HepG2 (cell line): Measurements from ENCODE around the gene UGT2A3. TPM values are rescaled to one million over a fixed set of nuclear protein-coding genes. Genes with fewer than 3 reads are reported as not detected.
A peak's percentile ranks its signal among the peaks of the same experiment; 100 is the strongest.

Experiments used
- ATAC-seq: fragments of 200-7000 bp; cut with Tn5 transposase; 3 replicates; pipeline ENCODE4 v1.9.1; 2020; ENCODE audit warnings: mild to moderate bottlenecking, moderate library complexity
- BruUV-seq: library from RNA; stranded (reverse); fragments of 400-500 nt; replicated peaks from 2 replicates; lab custom pipeline; 2021; lab: Mats Ljungman, UMichigan
- CTCF ChIA-PET: fragments of 300-600 bp; formaldehyde crosslinking; extraction: SDS; loops from one replicate; lab custom pipeline; 2021; ENCODE audit warnings: low total read pairs, inconsistent platforms, low intra/inter-chr PET ratio; lab: Yijun Ruan, JAX
- POLR2A ChIA-PET: fragments of 350-600 bp; sonication (Branson Sonifier 250); formaldehyde crosslinking; loops from one replicate; lab custom pipeline; 2020; ENCODE audit warnings: antibody characterized with exemption, inconsistent platforms; lab: Yijun Ruan, JAX
- DNase-seq: peaks from one replicate; pipeline ENCODE4 v3.0.0-alpha.2; 2015; ENCODE audit warnings: low spot score
- FAIRE-seq: peaks from 3 replicates; lab custom pipeline; 2011; peaks lifted over from hg19 to GRCh38; lab: Jason Lieb, UNC
- H2AFZ ChIP-seq: one replicate; pipeline ENCODE4 v1.6.1; 2011; ENCODE audit warnings: low read length, inconsistent platforms
- H3K27ac ChIP-seq: fragments of 300-600 bp; 3 replicates; pipeline ENCODE4 v1.8.0; 2011; ENCODE audit warnings: mixed run types, mild to moderate bottlenecking, mixed read lengths, low read length, inconsistent platforms; ENCODE audit not compliant: insufficient read depth; ENCODE audit errors: extremely low read length
- H3K27me3 ChIP-seq, 2 experiments: fragments of 200-600 bp in 1 of 2; 2 replicates in 1 of 2; 3 replicates in 1 of 2; pipeline versions ENCODE4 v1.6.0 to v1.8.0; 2011; ENCODE audit warnings: low read length in 2 of 2, mild to moderate bottlenecking in 2 of 2, moderate library complexity in 2 of 2, inconsistent platforms in 1 of 2; ENCODE audit not compliant: insufficient read depth in 2 of 2, control insufficient read depth in 1 of 2
- H3K36me3 ChIP-seq, 2 experiments: fragments of 200-600 bp in 1 of 2; replicated peaks in 1 of 2; 2 replicates in 1 of 2; 3 replicates in 1 of 2; pipeline versions ENCODE4 v1.5.1 to v1.8.0; 2011; ENCODE audit warnings: low read length in 2 of 2, inconsistent platforms in 1 of 2; ENCODE audit not compliant: insufficient read depth in 2 of 2, control insufficient read depth in 1 of 2
- H3K4me1 ChIP-seq: 2 replicates; pipeline ENCODE4 v1.5.1; 2012; ENCODE audit warnings: low read length, inconsistent platforms; ENCODE audit not compliant: insufficient read depth
- H3K4me2 ChIP-seq: 2 replicates; pipeline ENCODE4 v1.6.0; 2011; ENCODE audit warnings: low read depth, low read length, inconsistent platforms
- H3K4me3 ChIP-seq, 3 experiments: fragments of 200-600 bp in 1 of 3; sonication (generic), shearing (Covaris generic) in 1 of 3; replicated peaks in 1 of 3; 2 replicates each; pipeline ENCODE4 v1.5.1; 2011 to 2016; ENCODE audit warnings: low read length in 3 of 3, inconsistent platforms in 2 of 3, low read depth in 2 of 3, mild to moderate bottlenecking in 2 of 3, control low read depth in 1 of 3, mixed read lengths in 1 of 3; ENCODE audit not compliant: insufficient read depth in 1 of 3
- H3K79me2 ChIP-seq: one replicate; pipeline ENCODE4 v1.6.1; 2011; ENCODE audit warnings: low read length, inconsistent platforms; ENCODE audit not compliant: insufficient read depth
- H3K9ac ChIP-seq: 2 replicates; pipeline ENCODE4 v1.6.0; 2011; ENCODE audit warnings: mild to moderate bottlenecking, low read depth, low read length, inconsistent platforms; ENCODE audit not compliant: insufficient read depth
- H3K9me3 ChIP-seq: 2 replicates; pipeline ENCODE4 v1.5.1; 2012; ENCODE audit warnings: mild to moderate bottlenecking, low read length
- H4K20me1 ChIP-seq: 2 replicates; pipeline ENCODE4 v1.6.0; 2011; ENCODE audit warnings: inconsistent platforms, mild to moderate bottlenecking, low read length, moderate library complexity; ENCODE audit not compliant: insufficient read depth
- MAFK ChIP-seq, 2 experiments: IDR thresholded peaks in 1 of 2; conservative IDR thresholded peaks in 1 of 2; 2 replicates each; pipeline ENCODE4 v1.6.1; 2011; ENCODE audit warnings: improper control_type of control experiment in 2 of 2, low read length in 2 of 2
- MYC ChIP-seq: sonication (generic); formaldehyde crosslinking; IDR thresholded peaks from 2 replicates; pipeline ENCODE4 v1.9.0; 2021; ENCODE audit warnings: missing genetic modification reagents, borderline replicate concordance
- MYPOP ChIP-seq: sonication (generic); formaldehyde crosslinking; IDR thresholded peaks from 2 replicates; pipeline ENCODE4 v1.8.1; 2023; ENCODE audit warnings: mild to moderate bottlenecking, moderate library complexity, missing genetic modification reagents
- REL ChIP-seq: sonication (generic); formaldehyde crosslinking; conservative IDR thresholded peaks from 2 replicates; pipeline ENCODE4 v1.8.0; 2022; ENCODE audit warnings: mild to moderate bottlenecking, missing genetic modification reagents, moderate library complexity
- THYN1 ChIP-seq: sonication (generic); formaldehyde crosslinking; IDR thresholded peaks from 2 replicates; pipeline ENCODE4 v1.8.1; 2023; ENCODE audit warnings: low read depth, mild to moderate bottlenecking, moderate library complexity, missing genetic modification reagents, borderline replicate concordance
- YEATS2 ChIP-seq: sonication (generic); formaldehyde crosslinking; IDR thresholded peaks from 2 replicates; pipeline ENCODE4 v1.4.0; 2020; ENCODE audit warnings: missing genetic modification reagents, borderline replicate concordance
- ZMYM4 ChIP-seq: sonication (generic); formaldehyde crosslinking; IDR thresholded peaks from 2 replicates; pipeline ENCODE4 v1.8.1; 2023; ENCODE audit warnings: mild to moderate bottlenecking, missing genetic modification reagents
- ZNF512 ChIP-seq: sonication (generic); formaldehyde crosslinking; IDR thresholded peaks from 2 replicates; pipeline ENCODE4 v1.4.0; 2020; ENCODE audit warnings: mild to moderate bottlenecking, missing genetic modification reagents
- ZNF569 ChIP-seq: sonication (generic); formaldehyde crosslinking; IDR thresholded peaks from 2 replicates; pipeline ENCODE4 v1.5.0; 2020; ENCODE audit warnings: mild to moderate bottlenecking, missing genetic modification reagents, moderate library complexity, borderline replicate concordance
- ZNF589 ChIP-seq: sonication (generic); formaldehyde crosslinking; conservative IDR thresholded peaks from 2 replicates; pipeline ENCODE4 v1.8.0; 2022; ENCODE audit warnings: mild to moderate bottlenecking, moderate library complexity, missing genetic modification reagents
- ZNF761 ChIP-seq: sonication (generic); formaldehyde crosslinking; conservative IDR thresholded peaks from 2 replicates; pipeline ENCODE4 v1.4.0; 2020; ENCODE audit warnings: mild to moderate bottlenecking, missing genetic modification reagents
- ZNF766 ChIP-seq: sonication (generic); formaldehyde crosslinking; IDR thresholded peaks from 2 replicates; pipeline ENCODE4 v1.5.0; 2020; ENCODE audit warnings: missing genetic modification reagents, borderline replicate concordance
- WGBS: methylation state at CpG from one replicate; pipeline ENCODE4 v1.1.6; 2017; ENCODE audit warnings: low lambda C conversion rate; 5-methylcytosine and 5-hydroxymethylcytosine counted together
- in situ Hi-C: cut with HindIII; loops from 2 replicates; pipeline ENCODE4 v1.10.0; 2017; ENCODE audit warnings: low pct_unique_long_range_greater_than_20kb; ENCODE audit not compliant: extremely low pct_ligation_motif_present
- intact Hi-C: fragments of 100-400 bp; cut with micrococcal nuclease; formaldehyde crosslinking; loops from one replicate; pipeline ENCODE4 v1.10.0; 2022; ENCODE audit not compliant: unreplicated experiment
- polyA plus RNA-seq, 8 experiments: library from polyadenylated mRNA; depleted of rRNA in 3 of 8; stranded (reverse) in 7 of 8; unstranded in 1 of 8; fragments of >200 nt; fragmentation: Illumina TruSeq in 4 of 8; extraction: Trizol in 4 of 8; gene quantifications; 2 replicates each; pipeline versions ENCODE4 v1.2.1 to v1.2.3, GENCODE V29; 2011 to 2016; ENCODE audit warnings: low read depth in 4 of 8, missing spikeins in 1 of 8, mixed read lengths in 1 of 8; ENCODE audit not compliant: insufficient read depth in 1 of 8
- total RNA-seq, 5 experiments: library from RNA; depleted of rRNA; stranded (reverse); fragments of >200 nt; fragmentation: Illumina TruSeq; extraction: Trizol; gene quantifications; 2 replicates each; pipeline ENCODE4 v1.2.3, GENCODE V29; 2016; ENCODE audit warnings: low read depth in 1 of 5

UGT2A3 gene
- total and polyA plus RNA-seq, 2 of the 13 experiments (the other 11 are each of a cell fraction or from before 2014, with no cell fraction given), result 61.3 to 97.2 TPM

DNA sequence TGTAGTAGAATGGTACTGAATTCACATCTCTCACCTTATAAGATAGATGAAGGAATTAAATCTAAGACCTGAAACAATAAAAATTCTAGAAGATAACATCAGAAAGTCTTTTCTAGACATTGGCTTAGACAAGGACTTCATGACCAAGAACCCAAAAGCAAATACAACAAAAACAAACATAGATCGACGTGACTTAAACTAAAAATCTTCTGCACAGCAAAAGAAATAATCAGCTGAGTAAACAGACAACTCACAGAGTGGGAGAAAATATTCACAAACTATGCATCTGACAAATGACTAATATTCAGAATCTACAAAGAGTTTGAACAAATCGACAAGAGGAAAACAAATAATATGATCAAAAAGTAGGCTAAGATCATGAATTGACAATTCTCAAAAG, 38.8 kb downstream of the UGT2A3 start (continued):
- TF ChIP-seq ZMYM4 (CRISPR knock-in tag), result no peak
- no peak for TF ChIP-seq MYC (CRISPR knock-in tag)
- TF ChIP-seq ZNF569 (CRISPR knock-in tag), result no peak
- no peak for TF ChIP-seq REL (CRISPR knock-in tag)
- no peak for TF ChIP-seq MYPOP
- TF ChIP-seq YEATS2 (CRISPR knock-in tag), result no peak
- TF ChIP-seq ZNF761, result no peak

- in situ Hi-C loops, result no loop called here
Measured at GRCh38 chr4:68909385-68909784, 42.2 kb downstream of the UGT2A3 start.

More at GRCh38 chr4:68909385-68909784, 42.2 kb downstream of the UGT2A3 start:
- Histone ChIP-seq H3K79me2 (no peaks in the 10 kb centered on the region), H3K27me3 (no peaks in the 10 kb centered on the region), H3K36me3 (no peaks in the 10 kb centered on the region), H3K9ac (no peak overlapping the region), H4K20me1 (no peaks in the 10 kb centered on the region), H3K4me2 (no peak overlapping the region), H3K4me3 (no peak overlapping the region), H3K9me3 (no peaks in the 10 kb centered on the region), H2AFZ (no peak overlapping the region), H3K4me1 (peaks cover 42% of the 10 kb centered on the region), H3K27ac (no peak overlapping the region)
- CTCF ChIA-PET, result no interaction called here
- WGBS, result 98% methylated on average over 2 of the region's 2 CpGs
- POLR2A ChIA-PET, result interaction anchor here (0.7 kb wide), 1 partner anchor 34 kb away, joined by 3 read pairs; no protein-coding TSS in a partner anchor
- no TSS peak for BruUV-seq
- no peak for DNase-seq
- no peak for FAIRE-seq
- intact Hi-C loops, result no loop called here
- TF ChIP-seq ZNF512 (CRISPR knock-in tag), result no peak
- no peak for TF ChIP-seq ZNF589 (CRISPR knock-in tag)
- TF ChIP-seq ZNF766 (CRISPR knock-in tag), result no peak
- TF ChIP-seq MAFK (conservative IDR thresholded peaks at IDR 0.05 in 1 of 2, IDR thresholded peaks at IDR 0.05 in 1 of 2; ENCODE audit: low read length in 2 of 2), result peak; percentile 33 to 35; a peak in 2 of 4 replicates
- TF ChIP-seq THYN1, result no peak
- no peak for ATAC-seq
